ENCODE results near the gene ST6GALNAC6.

GRCh38 chr9:127886401-127886972 lies 12.9 kb downstream of the ST6GALNAC6 start:
- TF ChIP-seq CTCF (IDR thresholded peaks at IDR 0.05) (no peak), POLR2A (IDR thresholded peaks at IDR 0.05) (no peak)
